Endothelial cell of umbilical vein (primary cell): Measurements from ENCODE around the gene COL23A1. TPM values are rescaled to one million over a fixed set of nuclear protein-coding genes. Genes with fewer than 3 reads are reported as not detected.

Experiments
- BruUV-seq: library from RNA; stranded (reverse); fragments of 400-500 nt; replicated peaks from 2 replicates; lab custom pipeline; 2021; lab: Mats Ljungman, UMichigan
- CTCF ChIA-PET: fragments of 300-600, 350-600 bp; sonication (Branson Sonifier 250); formaldehyde crosslinking; loops from one replicate; lab custom pipeline; 2021; ENCODE audit warnings: antibody characterized with exemption, inconsistent platforms; lab: Charles Lee
- POLR2A ChIA-PET: fragments of 300-600, 350-600 bp; sonication (Branson Sonifier 250); formaldehyde crosslinking; loops from one replicate; lab custom pipeline; 2021; ENCODE audit warnings: antibody characterized with exemption, inconsistent platforms; lab: Charles Lee
- DNase-seq: peaks from one replicate; pipeline ENCODE4 v3.0.0-alpha.2; 2011; ENCODE audit warnings: low read depth, low spot score
- FAIRE-seq: peaks from 2 replicates; lab custom pipeline; 2011; peaks lifted over from hg19 to GRCh38; lab: Jason Lieb, UNC
- H2AFZ ChIP-seq: 2 replicates; pipeline ENCODE4 v1.6.0; 2012; ENCODE audit warnings: low read depth, low read length, control low read depth, inconsistent platforms
- H3K27ac ChIP-seq: 2 replicates; pipeline ENCODE4 v1.5.1; 2011; ENCODE audit warnings: low read depth, mild to moderate bottlenecking, control low read depth, low read length, moderate library complexity; ENCODE audit not compliant: insufficient read depth
- H3K27me3 ChIP-seq, 2 experiments: 2 replicates each; pipeline versions ENCODE4 v1.6.0 to v1.6.1; 2011; ENCODE audit warnings: low read length in 2 of 2, mixed read lengths in 1 of 2; ENCODE audit not compliant: control insufficient read depth in 2 of 2, insufficient read depth in 2 of 2
- H3K36me3 ChIP-seq, 2 experiments: 2 replicates in 1 of 2; 3 replicates in 1 of 2; pipeline ENCODE4 v1.5.1; 2011; ENCODE audit warnings: low read length in 2 of 2, mild to moderate bottlenecking in 1 of 2, moderate library complexity in 1 of 2; ENCODE audit not compliant: control insufficient read depth in 2 of 2, insufficient read depth in 2 of 2; ENCODE audit errors: extremely low read depth in 1 of 2
- H3K4me1 ChIP-seq: 3 replicates; pipeline ENCODE4 v1.5.1; 2011; ENCODE audit warnings: mild to moderate bottlenecking, low read length; ENCODE audit not compliant: control insufficient read depth, insufficient read depth; ENCODE audit errors: extremely low read depth
- H3K4me2 ChIP-seq: 2 replicates; pipeline ENCODE4 v1.6.1; 2011; ENCODE audit warnings: low read length, control low read depth, mixed read lengths; ENCODE audit not compliant: insufficient read depth
- H3K4me3 ChIP-seq, 3 experiments: fragments of 200-600 bp in 1 of 3; sonication (generic), shearing (Covaris generic) in 1 of 3; replicated peaks in 1 of 3; 2 replicates each; pipeline ENCODE4 v1.5.1; 2011 to 2016; ENCODE audit warnings: control low read depth in 3 of 3, low read length in 3 of 3, mild to moderate bottlenecking in 2 of 3, inconsistent platforms in 1 of 3, low read depth in 1 of 3, moderate library complexity in 1 of 3; ENCODE audit not compliant: insufficient read depth in 1 of 3
- H3K79me2 ChIP-seq: 2 replicates; pipeline ENCODE4 v1.6.0; 2012; ENCODE audit warnings: low read length, inconsistent platforms; ENCODE audit not compliant: control insufficient read depth, insufficient read depth
- H3K9ac ChIP-seq: replicated peaks from 2 replicates; pipeline ENCODE3; 2011; ENCODE audit warnings: low read length, control low read depth; ENCODE audit not compliant: insufficient read depth; ENCODE audit errors: extremely low read depth
- H3K9me1 ChIP-seq: replicated peaks from 3 replicates; pipeline ENCODE4 v1.6.0; 2011; ENCODE audit warnings: mild to moderate bottlenecking, low read length; ENCODE audit not compliant: control insufficient read depth, insufficient read depth; ENCODE audit errors: extremely low read depth
- H3K9me3 ChIP-seq: replicated peaks from 2 replicates; pipeline ENCODE4 v1.5.1; 2012; ENCODE audit warnings: low read length, inconsistent platforms; ENCODE audit not compliant: control insufficient read depth, insufficient read depth
- H4K20me1 ChIP-seq: replicated peaks from 2 replicates; pipeline ENCODE3; 2011; ENCODE audit warnings: mild to moderate bottlenecking, low read length; ENCODE audit not compliant: control insufficient read depth, insufficient read depth; ENCODE audit errors: extremely low read depth
- EZH2 ChIP-seq: IDR thresholded peaks from 2 replicates; pipeline ENCODE4 v1.6.1; 2012; ENCODE audit warnings: borderline replicate concordance, low read depth, mild to moderate bottlenecking, moderate library complexity, low read length, inconsistent platforms; ENCODE audit not compliant: severe bottlenecking
- FOS ChIP-seq: IDR thresholded peaks from 2 replicates; pipeline ENCODE4 v1.6.1; 2011; ENCODE audit warnings: mild to moderate bottlenecking, low read length, moderate library complexity, borderline replicate concordance; ENCODE audit not compliant: insufficient read depth
- GATA2 ChIP-seq: IDR thresholded peaks from 2 replicates; pipeline ENCODE4 v1.7.0; 2011; ENCODE audit warnings: low read depth, mild to moderate bottlenecking, moderate library complexity, mixed read lengths, low read length; ENCODE audit not compliant: insufficient read length, insufficient read depth
- JUN ChIP-seq: IDR thresholded peaks from 2 replicates; pipeline ENCODE4 v1.6.1; 2011; ENCODE audit warnings: borderline replicate concordance, low read depth; ENCODE audit not compliant: insufficient read length, insufficient read depth
- MAX ChIP-seq: IDR thresholded peaks from 2 replicates; pipeline ENCODE4 v1.6.1; 2011; ENCODE audit not compliant: insufficient read depth, insufficient read length
- MYC ChIP-seq: IDR thresholded peaks from one replicate; pipeline ENCODE4 v1.6.1; 2011; ENCODE audit warnings: mild to moderate bottlenecking, low read depth, low read length
- POLR2A ChIP-seq: IDR thresholded peaks from 2 replicates; pipeline ENCODE4 v1.6.1; 2012; ENCODE audit warnings: low read depth, mild to moderate bottlenecking, control low read depth, low read length
- POLR2AphosphoS5 ChIP-seq: IDR thresholded peaks from 2 replicates; pipeline ENCODE4 v1.6.1; 2012; ENCODE audit warnings: low read depth, mild to moderate bottlenecking, control low read depth, low read length, moderate library complexity; ENCODE audit not compliant: insufficient read depth
- dilution Hi-C: fragments of 300-500 bp; cut with MboI; formaldehyde crosslinking; loops from one replicate; pipeline ENCODE4 v1.15.0; 2019; ENCODE audit warnings: low sequenced_read_pairs; ENCODE audit not compliant: extremely low pct_ligation_motif_present
- intact Hi-C: fragments of 100-400 bp; cut with micrococcal nuclease; formaldehyde crosslinking; loops from one replicate; pipeline ENCODE4 v1.10.0; 2022
- polyA plus RNA-seq, 4 experiments: library from polyadenylated mRNA; depleted of rRNA in 3 of 4; stranded (reverse) in 3 of 4; unstranded in 1 of 4; fragments of >200 nt; gene quantifications; 2 replicates each; pipeline versions ENCODE4 v1.2.1 to v1.2.3, GENCODE V29; 2011 to 2012; ENCODE audit warnings: missing spikeins in 1 of 4
- total RNA-seq: library from RNA; stranded (reverse); gene quantifications from 2 replicates; pipeline ENCODE4 v1.2.3, GENCODE V29; 2021
- TF ChIP-seq, protein P1 (sequence below), 2 donors: IDR thresholded peaks; 1 replicate in 1 of 2; 2 replicates in 1 of 2; pipeline ENCODE4 v1.5.1; 2011; ENCODE audit warnings: low read length in 2 of 2, mild to moderate bottlenecking in 2 of 2, moderate library complexity in 2 of 2, control low read depth in 1 of 2, inconsistent platforms in 1 of 2, low read depth in 1 of 2; ENCODE audit not compliant: insufficient read depth in 1 of 2; ENCODE audit errors: extremely low read depth in 1 of 2

Gene COL23A1
- total and polyA plus RNA-seq, 2 donors (not counting 3 experiments of a cell fraction or from before 2014, with no cell fraction given): not detected

DNA sequence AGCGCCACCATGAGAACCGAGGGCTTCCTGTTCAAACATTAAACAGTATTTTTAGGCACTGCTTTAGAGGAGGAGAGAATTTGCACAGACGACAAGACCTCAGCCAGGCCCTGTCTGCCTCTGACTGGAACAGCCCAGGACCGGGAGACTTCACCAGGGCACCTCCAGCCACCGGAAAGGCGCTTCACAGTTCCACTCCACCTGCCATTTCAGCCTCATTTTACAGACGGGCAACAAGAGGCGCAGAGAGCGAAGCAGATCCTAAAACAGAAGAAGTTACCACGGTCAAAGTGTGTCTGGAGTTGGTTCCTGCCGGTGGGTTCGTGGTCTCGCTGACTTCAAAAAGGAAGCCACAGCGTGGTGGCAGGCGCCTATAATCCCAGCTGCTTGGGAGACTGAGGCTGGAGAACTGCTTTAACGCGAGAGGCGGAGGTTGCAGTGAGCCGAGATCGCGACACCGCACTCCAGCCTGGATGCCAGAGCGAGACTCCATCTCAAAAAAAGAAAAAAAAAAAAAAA lies 28.4 kb downstream of the COL23A1 start:
- H3K27ac ChIP-seq: no peak overlapping the region
- TF ChIP-seq POLR2AphosphoS5 (no peak), MYC (no peak), GATA2 (no peak), EZH2 (no peak), MAX (no peak), JUN (no peak), FOS (no peak), POLR2A (no peak)
- TF ChIP-seq, protein P1, sequence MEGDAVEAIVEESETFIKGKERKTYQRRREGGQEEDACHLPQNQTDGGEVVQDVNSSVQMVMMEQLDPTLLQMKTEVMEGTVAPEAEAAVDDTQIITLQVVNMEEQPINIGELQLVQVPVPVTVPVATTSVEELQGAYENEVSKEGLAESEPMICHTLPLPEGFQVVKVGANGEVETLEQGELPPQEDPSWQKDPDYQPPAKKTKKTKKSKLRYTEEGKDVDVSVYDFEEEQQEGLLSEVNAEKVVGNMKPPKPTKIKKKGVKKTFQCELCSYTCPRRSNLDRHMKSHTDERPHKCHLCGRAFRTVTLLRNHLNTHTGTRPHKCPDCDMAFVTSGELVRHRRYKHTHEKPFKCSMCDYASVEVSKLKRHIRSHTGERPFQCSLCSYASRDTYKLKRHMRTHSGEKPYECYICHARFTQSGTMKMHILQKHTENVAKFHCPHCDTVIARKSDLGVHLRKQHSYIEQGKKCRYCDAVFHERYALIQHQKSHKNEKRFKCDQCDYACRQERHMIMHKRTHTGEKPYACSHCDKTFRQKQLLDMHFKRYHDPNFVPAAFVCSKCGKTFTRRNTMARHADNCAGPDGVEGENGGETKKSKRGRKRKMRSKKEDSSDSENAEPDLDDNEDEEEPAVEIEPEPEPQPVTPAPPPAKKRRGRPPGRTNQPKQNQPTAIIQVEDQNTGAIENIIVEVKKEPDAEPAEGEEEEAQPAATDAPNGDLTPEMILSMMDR (IDR thresholded peaks at IDR 0.05; ENCODE audit: extremely low read depth in 1 of 2, insufficient read depth in 1 of 2, low read depth in 1 of 2, low read length in 2 of 2): no peak
- H2AFZ ChIP-seq: no peak overlapping the region
- peaks cover 0 to 4% of the 10 kb centered on the region in 2 experiments for H3K27me3 ChIP-seq
- no peak overlapping the region for H3K4me2 ChIP-seq
- DNase-seq (no peak), FAIRE-seq (no peak)
- POLR2A ChIA-PET: no interaction called here
- H3K9me3 ChIP-seq: no peaks in the 10 kb centered on the region
- H3K36me3 ChIP-seq: no peaks in the 10 kb centered on the region
- intact Hi-C loops: no loop called here
- H3K9me1 ChIP-seq: no peaks in the 10 kb centered on the region
- no peak overlapping the region for H3K9ac ChIP-seq
- H3K79me2 ChIP-seq: no peaks in the 10 kb centered on the region
- dilution Hi-C loops: no loop called here
- no peak overlapping the region for H3K4me3 ChIP-seq
- H4K20me1 ChIP-seq: no peaks in the 10 kb centered on the region
- H3K4me1 ChIP-seq: no peaks in the 10 kb centered on the region
- no TSS peak for BruUV-seq
- CTCF ChIA-PET: no interaction called here
